ENCODE data around the gene GOLGA6L25.
"Not testable (repeated sequence)": the region's sequence is repeated elsewhere in the genome, so short reads cannot be mapped to it uniquely, and the experiment has no call there.

The GOLGA6L25 gene

DNA sequence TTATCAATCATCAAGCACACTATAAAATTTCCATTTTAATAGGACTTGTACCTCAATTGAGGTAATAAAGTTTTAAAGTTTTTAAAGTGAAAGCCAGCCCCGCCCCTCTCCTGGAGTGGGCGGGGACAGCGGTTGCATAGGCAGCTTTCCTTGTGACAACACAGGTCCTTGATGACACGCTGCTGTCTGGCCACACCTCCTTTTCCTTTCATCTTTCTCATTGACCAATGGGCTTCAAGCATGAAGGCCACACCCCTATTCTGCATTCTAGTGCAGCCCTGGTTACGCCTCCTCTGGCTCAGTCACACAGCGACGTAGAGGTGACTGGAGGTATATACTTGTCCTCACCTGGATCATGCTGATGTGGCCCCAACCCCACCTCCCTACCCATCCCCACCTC is at the start of gene GOLGA6L25:
GOLGA6L25 (plus strand) TSS at position 301 of the 400 bp plus-strand sequence; CDS start at position 362, 61 bp downstream.
- not testable (repeated sequence) for DNase-seq

DNA sequence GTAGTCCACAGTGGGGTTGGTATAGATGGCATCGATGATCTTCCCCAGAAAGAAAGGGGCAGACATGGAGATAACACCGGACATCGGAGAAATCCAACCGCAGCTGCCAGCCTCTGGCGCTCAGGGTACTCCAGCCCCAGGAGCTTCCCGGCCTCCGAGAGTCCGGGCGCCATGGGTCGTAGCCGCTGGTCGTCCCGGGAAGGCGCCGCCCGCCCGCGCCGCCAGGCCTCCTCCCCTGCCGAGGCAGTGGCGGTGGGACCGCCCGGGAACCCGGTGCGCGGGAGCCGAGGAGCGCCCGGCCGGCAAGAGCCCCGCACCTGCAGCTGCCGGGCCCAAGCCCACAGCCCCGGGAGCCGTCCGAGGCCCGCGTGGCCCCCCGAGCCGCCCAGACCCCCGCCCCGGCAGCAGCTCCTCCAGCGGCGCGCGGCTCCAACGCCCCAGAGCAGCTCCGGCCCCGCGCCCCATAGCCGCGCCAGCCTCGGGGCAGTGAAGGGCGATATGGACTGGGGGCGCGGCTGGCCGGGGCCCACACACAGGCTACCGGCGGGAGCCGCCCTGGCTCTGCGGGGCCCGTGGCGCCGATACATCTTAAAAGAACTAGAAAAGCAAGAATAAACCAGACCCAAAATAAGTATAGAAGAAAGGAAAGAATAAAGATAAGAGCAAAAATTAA is 45.0 kb upstream of the GOLGA6L25 start:
- not testable (repeated sequence) for DNase-seq

- not testable (repeated sequence) for DNase-seq
Measured at GRCh38 chr15:28514128-28514527, 39.2 kb upstream of the GOLGA6L25 start.

GRCh38 chr15:28515208-28515607 is 38.2 kb upstream of the GOLGA6L25 start:
- DNase-seq, result not testable (repeated sequence)

GRCh38 chr15:28532954-28533353 is 20.4 kb upstream of the GOLGA6L25 start, which contains the start of gene GOLGA8G:
Gene GOLGA8G (minus strand): TSS chr15:28532971. CDS start chr15:28532909, 62 bp downstream.
- DNase-seq, result not testable (repeated sequence)

DNA sequence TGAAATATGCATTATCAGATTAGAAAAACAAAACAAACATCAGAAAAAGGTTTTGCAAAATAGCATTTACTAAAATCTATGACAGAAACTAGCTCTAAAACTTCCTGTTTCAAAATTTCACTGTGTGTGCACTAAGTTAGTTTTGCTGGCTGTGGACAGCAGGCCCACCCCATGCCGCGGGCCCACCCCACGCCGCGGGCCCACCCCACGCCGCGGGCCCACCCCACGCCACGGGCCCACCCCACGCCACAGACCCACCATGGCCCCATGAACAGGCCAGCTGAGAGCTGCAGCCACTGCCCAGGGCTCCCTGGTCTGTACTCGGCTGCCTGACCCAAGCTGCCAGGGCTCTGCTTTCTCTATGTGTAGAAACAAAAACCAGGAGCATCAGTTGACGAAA is 20.0 kb downstream of the GOLGA6L25 start:
- not testable (repeated sequence) for DNase-seq

- DNase-seq, result not testable (repeated sequence)
Measured at GRCh38 chr15:28588977-28589606, 35.7 kb downstream of the GOLGA6L25 start.

DNA sequence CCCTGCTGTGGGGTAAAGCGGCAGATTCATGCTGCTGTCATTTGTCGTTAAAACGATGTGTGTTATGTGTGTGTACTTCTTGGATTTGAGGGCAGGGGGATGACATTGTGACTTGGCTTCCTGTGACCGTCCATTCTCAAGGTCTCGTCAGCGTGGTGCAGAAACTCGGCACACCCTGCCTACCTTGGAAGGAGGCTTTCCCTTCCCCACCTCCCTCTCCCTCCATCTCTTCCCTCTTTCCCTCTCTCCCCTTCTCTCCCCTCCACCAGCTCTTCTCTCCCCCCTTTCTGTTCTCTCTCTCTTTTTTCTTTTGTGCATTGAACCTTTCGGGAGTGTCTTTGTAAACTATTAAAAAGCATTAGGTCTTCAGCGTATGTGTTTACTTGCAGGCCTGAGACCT is 36.4 kb downstream of the GOLGA6L25 start:
- DNase-seq, result not testable (repeated sequence)

DNA sequence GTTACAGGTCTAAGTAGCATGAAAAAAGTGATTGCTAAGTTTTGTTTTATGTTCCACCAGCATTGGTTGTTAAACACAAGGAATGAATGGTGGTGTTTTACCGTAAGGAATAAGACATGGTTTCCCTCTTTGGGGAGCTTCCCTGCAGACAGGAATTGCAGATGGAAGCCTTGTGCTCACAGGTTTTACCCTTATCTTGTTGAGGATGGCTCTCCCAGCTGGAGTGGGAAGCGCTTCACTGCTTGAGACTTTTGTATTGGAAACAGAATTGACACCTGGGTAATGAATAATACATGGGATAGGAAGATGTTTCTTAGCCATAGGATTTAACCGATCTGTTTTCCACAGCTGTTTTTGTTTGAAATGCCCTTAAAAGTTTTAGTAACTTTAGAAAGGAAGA is 39.0 kb downstream of the GOLGA6L25 start:
- not testable (repeated sequence) for DNase-seq

GRCh38 chr15:28593424-28594129 is 40.2 kb downstream of the GOLGA6L25 start:
- not testable (repeated sequence) for DNase-seq

GRCh38 chr15:28597471-28597870 is 44.1 kb downstream of the GOLGA6L25 start:
- DNase-seq, result not testable (repeated sequence)

DNA sequence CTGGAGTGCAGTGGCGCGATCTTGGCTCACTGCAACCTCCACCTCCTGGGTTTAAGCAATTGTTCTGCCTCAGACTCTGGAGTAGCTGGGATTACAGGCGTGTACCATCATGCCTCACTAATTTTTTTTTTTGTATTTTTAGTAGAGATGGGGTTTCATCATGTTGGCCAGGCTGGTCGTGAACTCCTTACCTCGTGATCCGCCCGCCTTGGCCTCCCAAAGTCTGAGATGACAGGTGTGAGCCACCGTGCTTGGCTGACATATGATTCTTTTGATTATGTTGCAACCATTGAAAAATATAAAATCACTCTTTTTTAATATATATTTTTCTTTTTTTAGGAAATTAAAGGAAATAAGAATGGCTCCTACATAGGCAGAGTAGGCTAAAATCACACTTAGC is 44.8 kb downstream of the GOLGA6L25 start:
- DNase-seq, result not testable (repeated sequence)

- not testable (repeated sequence) for DNase-seq
Measured at GRCh38 chr15:28602152-28602551, 48.8 kb downstream of the GOLGA6L25 start.
